Heart left ventricle (tissue), 13 donors: ENCODE data around the gene MOB1A.

Experiments
- POLR2A ChIP-seq, 2 donors: fragments of 450-650 bp; IDR thresholded peaks; one replicate each; pipeline ENCODE4 v1.6.1; 2017; ENCODE audit warnings: antibody characterized with exemption in 2 of 2, mild to moderate bottlenecking in 2 of 2, moderate library complexity in 2 of 2
- TF ChIP-seq, protein P1 (sequence below), 12 donors: fragments of 200-600 bp; sonication (generic) in 4 of 12; IDR thresholded peaks; one replicate each; pipeline versions ENCODE4 v1.5.0 to v1.8.0; 2018 to 2022; ENCODE audit warnings: antibody characterized with exemption in 12 of 12, mild to moderate bottlenecking in 5 of 12
- donor health status: ischemic (EF 13 %, LVEDD 7.1; RV severe dilation, severe dysfunction).
- donor health status: DM: no; HTN: yes; CAD: no.
- donor health status: DM: no; HTN: no; CAD: no.
- donor health status: ischemic (EF 25% LVEDD 6.9; RV normal size, moderate dysfunction).
- donor health status: ischemic (EF 25% LVEDD 5.7; RV mildly dilated, moderate dysfunction).
- donor health status: ischemic (EF 35%, LVEDD 5.7; RV mildly dilated, moderate dysfunction).
- donor health status: nonischemic (EF 11% LVEDD 7.7; RV severe dilation, severe dysfunction).
- donor health status: DM: yes; HTN: yes; CAD: no.
- donor health status: PGD.
- donor health status: ischemic (EF 29% LVEDD 5.4; RV normal size, mild dysfunction).
- donor health status: nonischemic (EF 23%, LVEDD 6.1; RV moderate dilation, normal function).

GRCh38 chr2:74131901-74132300, 46.8 kb downstream of the MOB1A start:
- TF ChIP-seq, protein P1, sequence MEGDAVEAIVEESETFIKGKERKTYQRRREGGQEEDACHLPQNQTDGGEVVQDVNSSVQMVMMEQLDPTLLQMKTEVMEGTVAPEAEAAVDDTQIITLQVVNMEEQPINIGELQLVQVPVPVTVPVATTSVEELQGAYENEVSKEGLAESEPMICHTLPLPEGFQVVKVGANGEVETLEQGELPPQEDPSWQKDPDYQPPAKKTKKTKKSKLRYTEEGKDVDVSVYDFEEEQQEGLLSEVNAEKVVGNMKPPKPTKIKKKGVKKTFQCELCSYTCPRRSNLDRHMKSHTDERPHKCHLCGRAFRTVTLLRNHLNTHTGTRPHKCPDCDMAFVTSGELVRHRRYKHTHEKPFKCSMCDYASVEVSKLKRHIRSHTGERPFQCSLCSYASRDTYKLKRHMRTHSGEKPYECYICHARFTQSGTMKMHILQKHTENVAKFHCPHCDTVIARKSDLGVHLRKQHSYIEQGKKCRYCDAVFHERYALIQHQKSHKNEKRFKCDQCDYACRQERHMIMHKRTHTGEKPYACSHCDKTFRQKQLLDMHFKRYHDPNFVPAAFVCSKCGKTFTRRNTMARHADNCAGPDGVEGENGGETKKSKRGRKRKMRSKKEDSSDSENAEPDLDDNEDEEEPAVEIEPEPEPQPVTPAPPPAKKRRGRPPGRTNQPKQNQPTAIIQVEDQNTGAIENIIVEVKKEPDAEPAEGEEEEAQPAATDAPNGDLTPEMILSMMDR (IDR thresholded peaks at IDR 0.05) = no peak
- TF ChIP-seq POLR2A (IDR thresholded peaks at IDR 0.05) = no peak
